ENCODE measurements around the gene PWWP2B.

Gene PWWP2B

DNA sequence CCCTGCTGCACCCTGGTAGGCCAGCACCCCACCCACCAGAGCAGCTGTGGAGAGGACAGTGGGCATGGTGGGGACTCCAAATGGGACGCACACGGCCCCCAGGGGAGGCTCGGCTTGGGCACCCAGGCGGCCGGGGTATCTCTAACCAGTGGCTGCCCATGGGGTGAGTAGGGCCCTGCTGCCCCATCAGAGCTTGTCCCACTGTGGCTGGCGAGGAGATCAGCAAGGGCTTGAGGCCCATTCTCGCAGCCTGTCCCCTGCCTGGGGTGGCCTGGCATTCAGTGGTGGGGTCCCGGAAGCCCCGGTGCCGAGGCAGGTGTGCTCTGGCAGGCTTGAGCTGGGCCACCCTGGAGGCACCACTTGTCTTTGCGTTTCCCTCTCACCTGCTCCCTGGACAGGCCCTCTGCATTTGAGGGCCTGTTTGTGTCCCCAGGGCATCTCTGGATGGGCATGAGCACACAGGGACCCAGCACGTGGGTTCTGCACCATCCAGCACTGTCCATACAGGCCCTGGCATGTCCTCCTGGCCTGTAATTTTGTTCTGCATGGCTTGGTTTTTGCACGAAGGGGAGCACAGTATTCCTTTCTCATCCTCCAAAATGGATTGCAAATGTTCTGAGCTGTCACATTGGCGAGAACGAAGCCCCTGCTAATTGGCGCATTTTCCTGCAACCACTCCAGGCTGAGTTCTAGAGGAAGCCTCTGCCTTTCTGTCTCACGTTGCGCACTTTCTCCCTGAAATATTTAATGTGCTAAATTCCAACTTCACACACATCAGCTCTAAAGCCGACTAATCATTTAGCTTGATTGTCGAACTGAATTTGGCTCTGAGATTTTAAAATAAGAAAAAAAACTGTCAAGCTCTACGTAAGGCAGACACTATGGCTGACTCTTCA lies 27.2 kb downstream of the PWWP2B start:
- no peak for TF ChIP-seq POLR2A (IDR thresholded peaks at IDR 0.05; ENCODE audit: low read depth, low read length)
- FAIRE-seq, result no peak
- no peak for DNase-seq (ENCODE audit: insufficient read length, low spot score)

- no peak for DNase-seq (ENCODE audit: insufficient read length, low spot score)
- no peak for TF ChIP-seq POLR2A (IDR thresholded peaks at IDR 0.05; ENCODE audit: low read depth, low read length)
- no peak for FAIRE-seq
These were observed 28.2 kb downstream of the PWWP2B start for GRCh38 chr10:132425029-132425756.

DNA sequence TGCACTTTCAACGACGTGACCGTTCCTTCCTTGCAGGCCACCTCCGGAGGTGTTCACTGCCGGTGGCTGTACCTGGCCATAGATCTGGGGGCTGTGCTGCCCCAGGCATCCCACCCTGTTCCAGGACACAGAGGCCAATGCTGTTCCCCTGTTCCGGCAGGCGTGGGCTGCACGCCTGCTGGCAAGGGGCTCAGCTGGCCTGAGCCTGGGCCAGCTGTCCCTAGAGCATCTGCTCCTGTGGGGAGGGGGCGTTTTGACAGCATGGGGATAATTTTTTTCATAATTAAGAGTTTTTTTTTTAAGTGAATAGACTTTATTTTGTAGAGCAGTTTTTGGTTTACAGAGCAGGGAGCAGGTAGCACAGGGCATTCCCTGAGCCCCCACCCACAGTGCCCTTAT lies 28.8 kb downstream of the PWWP2B start:
- no peak for TF ChIP-seq POLR2A (IDR thresholded peaks at IDR 0.05; ENCODE audit: low read depth, low read length)
- no peak for FAIRE-seq
- DNase-seq (ENCODE audit: insufficient read length, low spot score), result no peak

GRCh38 chr10:132427006-132427771 lies 30.2 kb downstream of the PWWP2B start:
- no peak for TF ChIP-seq POLR2A (IDR thresholded peaks at IDR 0.05; ENCODE audit: low read depth, low read length)
- no peak for FAIRE-seq

DNA sequence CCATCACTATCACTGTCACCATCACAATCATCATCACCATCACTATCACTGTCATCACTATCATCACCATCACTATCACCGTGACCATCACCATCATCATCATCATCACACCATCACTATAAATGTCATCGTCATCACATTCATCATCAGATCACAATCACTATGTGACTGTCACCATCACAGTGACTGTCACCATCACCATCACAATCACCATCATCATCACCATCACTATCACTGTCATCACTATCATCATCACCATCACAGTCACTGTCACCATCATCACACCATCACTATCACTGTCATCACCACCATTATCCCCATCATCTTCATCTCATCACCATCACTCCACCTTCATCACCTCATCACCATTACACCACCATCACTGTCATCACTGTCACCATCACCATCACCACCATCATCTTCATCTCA lies 31.0 kb downstream of the PWWP2B start:
- DNase-seq (ENCODE audit: insufficient read length, low spot score) (no peak), FAIRE-seq (no peak)
- no peak for TF ChIP-seq POLR2A (IDR thresholded peaks at IDR 0.05; ENCODE audit: low read depth, low read length)

More at GRCh38 chr10:132427006-132427771, 30.2 kb downstream of the PWWP2B start:
- no peak for DNase-seq (ENCODE audit: insufficient read length, low spot score)

DNA sequence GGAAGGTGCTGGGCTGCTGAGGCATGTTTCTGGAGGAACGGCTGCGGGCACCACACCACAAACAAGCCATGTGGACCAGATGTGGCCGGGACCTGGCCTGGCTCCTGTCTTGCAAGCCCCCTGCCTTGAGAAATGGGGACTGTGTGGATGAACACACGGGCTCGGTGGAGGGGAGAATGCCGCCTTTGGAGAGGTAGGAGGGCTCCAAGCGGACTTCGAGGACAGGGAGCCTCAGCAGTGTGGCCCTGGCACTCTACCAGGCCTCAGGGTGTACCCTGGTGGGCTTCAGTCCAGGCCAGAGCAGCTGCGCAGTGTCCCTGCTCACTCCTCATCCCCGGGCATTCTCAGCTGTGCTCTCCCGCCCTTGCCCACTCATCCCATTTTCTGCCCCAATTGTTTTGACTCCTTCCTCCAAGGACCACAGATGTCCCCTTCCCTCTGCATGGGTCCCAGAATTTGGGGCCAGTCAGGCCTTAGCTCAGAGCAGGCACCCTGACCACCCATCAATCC lies 31.5 kb downstream of the PWWP2B start:
- no peak for DNase-seq (ENCODE audit: insufficient read length, low spot score)
- no peak for FAIRE-seq
- TF ChIP-seq POLR2A (IDR thresholded peaks at IDR 0.05; ENCODE audit: low read depth, low read length), result no peak

DNA sequence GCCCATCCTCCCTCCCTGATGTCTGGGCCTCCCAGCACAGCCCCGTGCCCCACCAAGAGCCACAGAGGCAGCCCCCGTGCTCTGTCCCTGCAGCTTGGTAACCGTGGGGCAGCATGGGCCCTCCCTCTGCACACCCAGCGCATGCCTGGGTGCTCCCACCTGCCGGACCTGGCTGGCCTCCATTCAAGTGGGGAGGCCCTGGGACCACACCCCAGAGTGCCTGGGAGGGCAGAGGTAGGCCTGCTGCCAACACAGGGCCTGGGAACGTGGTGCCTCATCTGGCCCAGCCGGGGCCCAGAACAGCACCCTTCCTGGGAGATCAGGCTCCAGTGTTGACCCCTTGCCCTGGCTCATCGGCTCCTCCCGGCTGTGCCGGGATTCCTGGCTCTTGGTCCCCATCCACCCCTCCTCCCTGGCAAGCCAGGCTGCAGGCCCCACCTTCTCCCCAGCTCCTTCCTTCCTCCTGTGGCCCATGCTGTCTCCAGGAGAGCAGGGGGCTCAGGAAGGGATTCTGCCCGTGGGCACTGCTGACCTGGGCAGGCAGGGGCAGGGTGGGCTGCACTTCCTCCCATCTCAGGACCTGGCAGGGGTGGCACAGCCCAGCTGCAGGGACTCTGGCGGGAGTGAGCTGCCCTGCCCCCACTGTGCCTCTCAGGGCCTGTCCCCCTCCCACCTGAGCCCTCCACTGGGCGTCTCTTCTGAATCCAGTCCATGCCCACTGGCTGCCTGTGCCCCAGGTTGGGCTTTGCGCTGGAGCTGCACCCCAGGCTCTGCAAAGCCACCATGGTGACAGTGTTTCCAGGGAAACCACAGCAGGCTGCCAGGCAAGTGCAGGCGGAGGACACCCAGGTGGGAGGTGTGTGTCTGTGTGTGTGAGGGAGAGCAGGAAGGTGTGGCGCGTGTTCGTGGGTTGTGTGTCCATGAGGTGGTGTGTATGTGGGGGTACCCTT lies 32.6 kb downstream of the PWWP2B start:
- FAIRE-seq (no peak), DNase-seq (ENCODE audit: insufficient read length, low spot score) (no peak)

DNA sequence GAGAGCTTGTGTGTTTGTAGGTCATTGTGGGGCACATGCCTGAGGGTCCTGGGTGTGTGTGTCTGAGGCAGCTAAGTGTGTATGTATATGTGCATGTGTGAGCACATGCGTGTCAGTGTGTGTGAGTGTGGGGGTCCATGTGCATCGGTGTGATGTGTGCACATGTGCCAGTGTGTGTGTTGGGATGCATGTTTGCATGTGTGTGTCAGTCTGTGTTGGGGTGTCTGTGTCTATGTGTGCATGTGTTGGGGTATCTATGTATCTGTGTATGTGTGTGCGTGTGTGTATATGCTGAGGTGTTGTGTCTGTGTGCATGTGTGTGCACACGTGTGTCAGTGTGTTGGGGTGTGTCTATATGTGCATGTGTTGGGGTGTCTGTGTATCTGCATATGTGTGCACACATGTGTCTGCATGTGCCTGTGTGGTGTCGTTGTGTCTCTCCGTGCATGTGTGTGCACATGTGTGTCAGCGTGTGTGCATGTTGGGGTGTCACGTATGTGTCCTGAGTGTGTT lies 33.3 kb downstream of the PWWP2B start:
- no peak for DNase-seq (ENCODE audit: insufficient read length, low spot score)
- no peak for FAIRE-seq
- TF ChIP-seq POLR2A (IDR thresholded peaks at IDR 0.05; ENCODE audit: low read depth, low read length), result no peak

More for the DNA sequence above, 32.6 kb downstream of the PWWP2B start:
- TF ChIP-seq POLR2A (IDR thresholded peaks at IDR 0.05; ENCODE audit: low read depth, low read length), result no peak

- DNase-seq (ENCODE audit: insufficient read length, low spot score), result no peak
- no peak for TF ChIP-seq POLR2A (IDR thresholded peaks at IDR 0.05; ENCODE audit: low read depth, low read length)
- FAIRE-seq, result no peak
These were observed 33.9 kb downstream of the PWWP2B start for GRCh38 chr10:132430861-132431271.

DNA sequence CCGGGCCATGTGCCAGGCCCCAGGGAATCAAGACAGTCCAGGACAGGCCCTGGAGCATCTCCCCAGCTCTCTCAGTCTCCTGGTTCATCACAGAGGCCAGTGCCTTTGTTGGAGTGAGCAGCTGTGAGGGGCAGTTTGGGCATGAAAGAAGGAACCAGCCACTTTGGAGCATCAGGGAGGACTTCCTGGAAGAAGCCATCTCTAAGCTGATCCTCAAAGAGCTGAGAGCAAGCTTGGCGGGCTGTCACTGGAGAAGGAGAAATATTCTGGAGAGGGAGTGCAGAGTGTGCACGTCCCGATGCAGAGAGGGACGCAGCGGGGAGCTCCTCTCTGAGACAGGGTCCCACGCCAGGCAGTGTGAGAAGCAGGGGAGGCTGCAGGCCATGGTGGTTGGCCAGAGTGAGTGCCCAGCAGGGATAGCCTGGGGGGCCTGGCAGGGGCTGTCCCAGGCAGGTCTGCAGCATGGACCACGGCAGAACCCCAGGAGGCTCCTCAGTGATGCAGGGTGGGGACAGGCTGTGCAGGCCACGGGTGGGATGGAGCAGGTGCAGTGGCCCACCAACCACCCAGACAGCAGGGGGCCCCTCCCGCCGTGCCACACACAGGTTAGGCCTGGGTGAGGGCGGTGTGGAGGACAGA lies 34.7 kb downstream of the PWWP2B start:
- no peak for TF ChIP-seq POLR2A (IDR thresholded peaks at IDR 0.05; ENCODE audit: low read depth, low read length)
- FAIRE-seq (no peak), DNase-seq (ENCODE audit: insufficient read length, low spot score) (no peak)

GRCh38 chr10:132432176-132432540 lies 35.2 kb downstream of the PWWP2B start:
- TF ChIP-seq POLR2A (IDR thresholded peaks at IDR 0.05; ENCODE audit: low read depth, low read length), result no peak
- no peak for FAIRE-seq
- DNase-seq (ENCODE audit: insufficient read length, low spot score), result no peak

GRCh38 chr10:132433671-132434340 lies 36.8 kb downstream of the PWWP2B start:
- no peak for FAIRE-seq
- no peak for TF ChIP-seq POLR2A (IDR thresholded peaks at IDR 0.05; ENCODE audit: low read depth, low read length)
- no peak for DNase-seq (ENCODE audit: insufficient read length, low spot score)
